ENCODE measurements around the gene PDE4B.

Gene PDE4B

GRCh38 chr1:66270119-66270812, 477.6 kb downstream of the PDE4B start:
- DNase-seq, result no peak

- DNase-seq, result peak; percentile 99
Observed at GRCh38 chr1:66271216-66271903, 478.7 kb downstream of the PDE4B start.

GRCh38 chr1:66271904-66272254, 479.2 kb downstream of the PDE4B start:
- DNase-seq, result peak; percentile 82

GRCh38 chr1:66273656-66274055, 481.0 kb downstream of the PDE4B start:
- no peak for DNase-seq

- DNase-seq, result peak; percentile 72
Observed at GRCh38 chr1:66274634-66275033, 481.9 kb downstream of the PDE4B start.

- no peak for DNase-seq
Observed at GRCh38 chr1:66275083-66275482, 482.4 kb downstream of the PDE4B start.

GRCh38 chr1:66275601-66276023, 482.9 kb downstream of the PDE4B start:
- no peak for DNase-seq

GRCh38 chr1:66276218-66276617, 483.5 kb downstream of the PDE4B start:
- no peak for DNase-seq

GRCh38 chr1:66278260-66279021, 485.7 kb downstream of the PDE4B start:
- DNase-seq, result no peak

GRCh38 chr1:66281808-66282207, 489.1 kb downstream of the PDE4B start:
- no peak for DNase-seq

- peak; percentile 86 for DNase-seq
Observed at GRCh38 chr1:66282343-66282852, 489.7 kb downstream of the PDE4B start.

GRCh38 chr1:66282891-66283621, 490.4 kb downstream of the PDE4B start:
- peak; percentile 60 for DNase-seq

GRCh38 chr1:66283622-66284041, 490.9 kb downstream of the PDE4B start:
- peak; percentile 51 for DNase-seq

GRCh38 chr1:66284746-66285145, 492.1 kb downstream of the PDE4B start:
- DNase-seq, result no peak

- no peak for DNase-seq
Observed at GRCh38 chr1:66285618-66286270, 493.0 kb downstream of the PDE4B start.

GRCh38 chr1:66286307-66286706, 493.6 kb downstream of the PDE4B start:
- DNase-seq, result no peak

- DNase-seq, result no peak
Observed at GRCh38 chr1:66288048-66288447, 495.4 kb downstream of the PDE4B start.

- no peak for DNase-seq
Observed at GRCh38 chr1:66290761-66291530, 498.3 kb downstream of the PDE4B start.

GRCh38 chr1:66291531-66291864, 498.8 kb downstream of the PDE4B start:
- DNase-seq, result no peak

- DNase-seq, result no peak
Observed at GRCh38 chr1:66292305-66292704, 499.6 kb downstream of the PDE4B start.

GRCh38 chr1:66292944-66293343, 500.2 kb downstream of the PDE4B start:
- DNase-seq, result no peak
